Uterus (tissue), 4 donors: ENCODE results near the gene ZNF668. TPM values are rescaled to one million over a fixed set of nuclear protein-coding genes. Genes with fewer than 3 reads are reported as not detected.
A peak's percentile ranks its signal among the peaks of the same experiment; 100 is the strongest.

Experiments used
- DNase-seq, 2 donors: peaks; one replicate each; pipeline ENCODE4 v3.0.0-alpha.2; 2019 to 2020
- H3K27ac ChIP-seq, 2 donors: fragments of 200-600 bp; sonication (generic); 1 replicate in 1 of 2; 2 replicates in 1 of 2; pipeline ENCODE4 v1.5.1; 2016 to 2018
- H3K27me3 ChIP-seq, 2 donors: fragments of 200-600 bp; sonication (generic); one replicate each; pipeline ENCODE4 v1.5.1; 2018 to 2019; ENCODE audit warnings: control low read depth in 1 of 2
- H3K36me3 ChIP-seq, 2 donors: fragments of 200-600 bp; sonication (generic); one replicate each; pipeline ENCODE4 v1.5.1; 2019; ENCODE audit warnings: control low read depth in 1 of 2
- H3K4me1 ChIP-seq, 2 donors: fragments of 200-600 bp; sonication (generic); one replicate each; pipeline ENCODE4 v1.5.1; 2018 to 2019; ENCODE audit warnings: control low read depth in 1 of 2
- H3K4me3 ChIP-seq, 2 donors: fragments of 200-600 bp; sonication (generic); 1 replicate in 1 of 2; 2 replicates in 1 of 2; pipeline ENCODE4 v1.5.1; 2018 to 2019; ENCODE audit warnings: mild to moderate bottlenecking in 1 of 2
- H3K9me3 ChIP-seq, 2 donors: fragments of 200-600 bp; sonication (generic); one replicate each; pipeline ENCODE4 v1.5.1; 2019; ENCODE audit warnings: control low read depth in 1 of 2
- POLR2A ChIP-seq, 2 donors: fragments of 450-650 bp; IDR thresholded peaks; one replicate each; pipeline ENCODE4 v1.6.1; 2016; ENCODE audit warnings: antibody characterized with exemption in 2 of 2, mild to moderate bottlenecking in 1 of 2, moderate library complexity in 1 of 2
- intact Hi-C: fragments of 100-400 bp; cut with DNase I; formaldehyde crosslinking; loops from one replicate; pipeline ENCODE4 v1.15.1; 2023; ENCODE audit warnings: low total_unique reads
- total RNA-seq, 4 donors: library from RNA; depleted of rRNA in 3 of 4; stranded (reverse); fragments of >200 nt in 3 of 4; gene quantifications; one replicate each; pipeline versions ENCODE4 v1.1.0 to v1.2.4, GENCODE V29; 2014 to 2023
- TF ChIP-seq, protein P1 (sequence below), 4 experiments: fragments of 200-600 bp in 2 of 4; fragments of 450-650 bp in 2 of 4; sonication (generic) in 2 of 4; IDR thresholded peaks; one replicate each; pipeline ENCODE4 v1.5.1; 2016 to 2019; ENCODE audit warnings: antibody characterized with exemption in 4 of 4, mild to moderate bottlenecking in 2 of 4, moderate library complexity in 1 of 4
- donor health status: DM: yes; HTN: yes; CAD: no.

Gene ZNF668
- total RNA-seq, 4 donors from 2014 or later: 4.4 to 20.6 (median 6.4) TPM

DNA sequence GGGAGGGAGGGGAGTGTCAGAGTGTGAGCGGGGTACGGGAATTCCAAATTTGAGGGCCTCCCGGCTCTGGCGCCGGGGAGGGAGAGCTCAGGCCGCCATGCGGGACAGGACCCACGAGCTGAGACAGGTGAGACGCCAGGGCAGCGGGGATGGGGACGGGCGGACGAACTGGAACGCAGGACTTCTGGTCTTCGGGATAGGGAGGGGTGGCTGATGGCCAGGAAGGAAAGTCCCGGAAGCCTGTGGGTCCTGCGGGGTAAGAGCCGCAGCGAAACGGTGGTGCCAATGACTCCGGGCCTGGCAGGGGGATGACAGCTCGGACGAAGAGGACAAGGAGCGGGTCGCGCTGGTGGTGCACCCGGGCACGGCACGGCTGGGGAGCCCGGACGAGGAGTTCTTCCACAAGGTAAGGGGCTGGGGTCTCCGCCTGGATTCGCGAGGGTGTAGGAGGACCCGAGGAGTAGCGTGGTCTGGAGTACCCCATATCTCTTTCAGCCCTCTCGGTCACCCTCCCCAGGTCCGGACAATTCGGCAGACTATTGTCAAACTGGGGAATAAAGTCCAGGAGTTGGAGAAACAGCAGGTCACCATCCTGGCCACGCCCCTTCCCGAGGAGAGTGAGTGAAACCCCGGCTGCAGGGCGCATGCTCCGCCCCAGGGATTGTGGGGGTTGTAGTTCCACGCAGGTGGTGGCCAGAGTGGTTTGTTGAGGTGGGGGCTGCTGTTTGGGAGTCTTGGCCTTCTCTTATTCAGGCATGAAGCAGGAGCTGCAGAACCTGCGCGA, 40.1 kb downstream of the ZNF668 start:
- Histone ChIP-seq H3K9me3 (no peaks in the 10 kb centered on the region), H3K27ac (peak overlapping the region; percentile 95), H3K4me3 (peak overlapping the region; percentile 85 to 100), H3K27me3 (no peaks in the 10 kb centered on the region), H3K36me3 (no peaks in the 10 kb centered on the region), H3K4me1 (peaks cover 6% of the 10 kb centered on the region in 2 donors)
- intact Hi-C loops: no loop called here
- TF ChIP-seq, protein P1, sequence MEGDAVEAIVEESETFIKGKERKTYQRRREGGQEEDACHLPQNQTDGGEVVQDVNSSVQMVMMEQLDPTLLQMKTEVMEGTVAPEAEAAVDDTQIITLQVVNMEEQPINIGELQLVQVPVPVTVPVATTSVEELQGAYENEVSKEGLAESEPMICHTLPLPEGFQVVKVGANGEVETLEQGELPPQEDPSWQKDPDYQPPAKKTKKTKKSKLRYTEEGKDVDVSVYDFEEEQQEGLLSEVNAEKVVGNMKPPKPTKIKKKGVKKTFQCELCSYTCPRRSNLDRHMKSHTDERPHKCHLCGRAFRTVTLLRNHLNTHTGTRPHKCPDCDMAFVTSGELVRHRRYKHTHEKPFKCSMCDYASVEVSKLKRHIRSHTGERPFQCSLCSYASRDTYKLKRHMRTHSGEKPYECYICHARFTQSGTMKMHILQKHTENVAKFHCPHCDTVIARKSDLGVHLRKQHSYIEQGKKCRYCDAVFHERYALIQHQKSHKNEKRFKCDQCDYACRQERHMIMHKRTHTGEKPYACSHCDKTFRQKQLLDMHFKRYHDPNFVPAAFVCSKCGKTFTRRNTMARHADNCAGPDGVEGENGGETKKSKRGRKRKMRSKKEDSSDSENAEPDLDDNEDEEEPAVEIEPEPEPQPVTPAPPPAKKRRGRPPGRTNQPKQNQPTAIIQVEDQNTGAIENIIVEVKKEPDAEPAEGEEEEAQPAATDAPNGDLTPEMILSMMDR (IDR thresholded peaks at IDR 0.05): no peak
- TF ChIP-seq POLR2A (IDR thresholded peaks at IDR 0.05): peak; percentile 33 to 34
- peak; percentile 89 to 93 for DNase-seq

DNA sequence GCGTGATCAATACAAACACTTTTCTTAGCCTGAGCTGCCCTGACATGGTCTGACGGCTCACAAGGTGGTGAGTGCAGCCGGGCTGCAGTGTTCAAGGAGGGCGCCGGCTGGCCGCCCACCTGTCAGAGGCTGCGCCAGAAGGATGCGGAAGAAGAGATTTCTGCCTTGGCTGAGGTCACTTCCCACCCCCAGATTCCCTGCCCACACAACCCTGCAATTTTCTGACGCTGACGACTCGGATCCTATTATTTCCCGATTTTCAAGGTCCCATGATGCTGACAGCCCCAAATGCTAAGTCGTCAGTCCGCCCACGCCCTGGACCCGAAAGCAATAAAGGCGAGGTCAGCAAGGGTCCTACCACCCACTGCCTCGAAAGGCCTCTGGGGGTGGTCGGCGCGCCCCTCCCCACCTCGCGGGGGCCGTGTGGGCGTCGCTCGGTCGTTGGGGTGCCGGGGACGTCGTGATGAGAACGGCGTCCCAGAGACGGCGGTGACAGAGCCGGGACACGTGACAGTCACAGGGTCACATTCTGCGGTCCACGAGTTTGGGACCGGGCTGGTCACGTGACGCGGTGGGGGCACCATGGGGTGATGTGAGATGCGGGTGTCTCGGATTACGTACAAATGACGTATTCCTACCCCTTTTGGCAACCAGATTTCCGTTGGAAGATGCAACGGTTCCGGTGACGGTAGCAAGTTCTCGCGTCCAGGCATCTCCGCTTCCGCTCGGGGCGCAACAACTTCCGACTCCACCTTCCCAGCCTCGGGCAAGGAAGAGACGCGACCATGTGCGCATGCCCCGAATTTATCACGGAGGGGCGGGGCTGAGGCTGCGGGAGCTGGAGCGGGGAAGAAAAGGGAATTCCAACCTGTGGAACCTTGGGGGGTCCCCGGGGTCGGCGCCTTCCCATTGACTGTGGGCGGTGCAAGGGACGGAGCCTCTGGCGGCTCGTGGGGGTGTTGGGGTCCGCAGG, 41.0 kb downstream of the ZNF668 start, which contains the start of gene STX4:
STX4 (plus strand) TSS at position 823 of the 973 bp plus-strand sequence. CDS start 248 bp downstream, outside the sequence.
- intact Hi-C loops: no loop called here
- TF ChIP-seq, protein P1 (IDR thresholded peaks at IDR 0.05): peak in 2 of 4 experiments; percentile 15 to 20
- peak; percentile 47 to 62 for TF ChIP-seq POLR2A (IDR thresholded peaks at IDR 0.05)
- peak within 1 kb of the TSS; percentile 85 to 100 for H3K4me3 ChIP-seq
- DNase-seq: peak; percentile 98 to 99
- no peaks in the 10 kb centered on the region for H3K36me3 ChIP-seq
- no peaks in the 10 kb centered on the region for H3K27me3 ChIP-seq
- no peaks in the 10 kb centered on the region for H3K9me3 ChIP-seq
- peak within 1 kb of the TSS; percentile 95 for H3K27ac ChIP-seq
- peaks cover 6% of the 10 kb centered on the region in 2 donors for H3K4me1 ChIP-seq

GRCh38 chr16:31031276-31031675, 42.8 kb downstream of the ZNF668 start:
- Histone ChIP-seq H3K27me3 (no peaks in the 10 kb centered on the region), H3K4me1 (peaks cover 6% of the 10 kb centered on the region in 2 donors), H3K4me3 (no peak overlapping the region), H3K9me3 (no peaks in the 10 kb centered on the region), H3K36me3 (no peaks in the 10 kb centered on the region), H3K27ac (no peak overlapping the region)
- TF ChIP-seq, protein P1 (IDR thresholded peaks at IDR 0.05): no peak
- no peak for TF ChIP-seq POLR2A (IDR thresholded peaks at IDR 0.05)
- intact Hi-C loops: no loop called here
- no peak for DNase-seq

- no peaks in the 10 kb centered on the region for H3K27me3 ChIP-seq
- no peak overlapping the region for H3K4me3 ChIP-seq
- H3K4me1 ChIP-seq: peaks cover 0 to under 1% of the 10 kb centered on the region in 2 donors
- intact Hi-C loops: no loop called here
- no peaks in the 10 kb centered on the region for H3K36me3 ChIP-seq
- no peak for DNase-seq
- H3K27ac ChIP-seq: no peak overlapping the region
- no peaks in the 10 kb centered on the region for H3K9me3 ChIP-seq
- no peak for TF ChIP-seq POLR2A (IDR thresholded peaks at IDR 0.05)
- TF ChIP-seq, protein P1 (IDR thresholded peaks at IDR 0.05): no peak
Measured at GRCh38 chr16:31029272-31029671, 44.8 kb downstream of the ZNF668 start.
